HT1080 (cell line): ENCODE measurements around the gene IRS1. TPM values are rescaled to one million over a fixed set of nuclear protein-coding genes. Genes with fewer than 3 reads are reported as not detected.

Experiments
- DNase-seq: peaks from one replicate; pipeline ENCODE4 v3.0.0-alpha.2; 2015; ENCODE audit warnings: low read depth
- total RNA-seq: library from RNA; depleted of rRNA; stranded (reverse); fragments of >200 nt; shearing (Covaris generic); gene quantifications from 2 replicates; pipeline ENCODE4 v1.2.3, GENCODE V29; 2014

IRS1 gene
- total RNA-seq, 1 experiment from 2014 or later, result 29.9 TPM

GRCh38 chr2:226818930-226819329 is 19.3 kb upstream of the IRS1 start:
- no peak for DNase-seq

GRCh38 chr2:226813148-226813701 is 13.6 kb upstream of the IRS1 start:
- no peak for DNase-seq

GRCh38 chr2:226803410-226803809 is 3.8 kb upstream of the IRS1 start:
- DNase-seq, result no peak

GRCh38 chr2:226802573-226802972 is 3.0 kb upstream of the IRS1 start:
- peak; percentile 46 for DNase-seq

- no peak for DNase-seq
These were observed 1.5 kb upstream of the IRS1 start for GRCh38 chr2:226800941-226801784.

- peak; percentile 10 for DNase-seq
These were observed 638 bp upstream of the IRS1 start for GRCh38 chr2:226799976-226800940.

- DNase-seq, result peak; percentile 66
These were observed 1.0 kb downstream of the IRS1 start for GRCh38 chr2:226798422-226799210.

GRCh38 chr2:226797989-226798421 is 1.6 kb downstream of the IRS1 start:
- DNase-seq, result no peak

- DNase-seq, result peak; percentile 81
These were observed 2.2 kb downstream of the IRS1 start for GRCh38 chr2:226797289-226797988.

GRCh38 chr2:226796840-226797288 is 2.8 kb downstream of the IRS1 start:
- no peak for DNase-seq

GRCh38 chr2:226796012-226796839 is 3.4 kb downstream of the IRS1 start:
- DNase-seq, result peak; percentile 15

GRCh38 chr2:226795281-226796011 is 4.2 kb downstream of the IRS1 start:
- DNase-seq, result peak; percentile 41

GRCh38 chr2:226794751-226795171 is 4.9 kb downstream of the IRS1 start:
- DNase-seq, result peak; percentile 73

GRCh38 chr2:226794196-226794661 is 5.4 kb downstream of the IRS1 start:
- peak; percentile 23 for DNase-seq

- DNase-seq, result no peak
These were observed 6.0 kb downstream of the IRS1 start for GRCh38 chr2:226793646-226794045.

- DNase-seq, result peak; percentile 38
These were observed 7.3 kb downstream of the IRS1 start for GRCh38 chr2:226792155-226792881.

- peak; percentile 75 for DNase-seq
These were observed 8.0 kb downstream of the IRS1 start for GRCh38 chr2:226791487-226792081.
